GM13977 (cell line): Measurements from ENCODE around the gene KCNK7.

Experiments
- DNase-seq: peaks from one replicate; pipeline ENCODE4 v3.0.0; 2012; ENCODE audit warnings: low spot score
- in situ Hi-C: fragments of 300-500 bp; cut with MboI; formaldehyde crosslinking; loops from one replicate; pipeline ENCODE4 v1.12.0; 2022; ENCODE audit warnings: low sequenced_read_pairs, low pct_unique_long_range_greater_than_20kb, mixed read lengths, inconsistent platforms; ENCODE audit not compliant: unreplicated experiment
- TF ChIP-seq, protein P1 (sequence below): IDR thresholded peaks from 2 replicates; pipeline ENCODE4 v1.5.1; 2012; ENCODE audit warnings: mild to moderate bottlenecking, control low read depth; ENCODE audit not compliant: insufficient read depth; ENCODE audit errors: extremely low read depth, missing control alignments

KCNK7 gene

DNA sequence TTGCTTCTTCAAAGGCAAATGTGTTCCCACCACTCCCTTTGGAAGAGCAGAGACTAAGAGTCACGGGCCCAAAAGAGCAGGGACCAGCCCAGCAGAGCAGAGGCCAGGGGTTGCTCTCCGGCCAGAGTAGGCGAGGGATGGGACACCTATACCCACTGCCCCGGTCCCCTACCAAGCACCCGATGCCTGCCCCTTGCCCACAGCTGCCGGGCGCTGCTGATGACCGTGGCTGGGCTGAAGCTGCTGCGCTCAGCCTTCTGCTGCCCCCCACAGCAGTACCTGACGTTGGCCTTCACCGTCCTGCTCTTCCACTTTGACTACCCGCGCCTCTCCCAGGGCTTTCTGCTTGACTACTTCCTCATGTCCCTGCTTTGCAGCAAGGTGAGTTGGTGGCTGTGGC lies 31.6 kb upstream of the KCNK7 start:
- DNase-seq: no peak
- TF ChIP-seq, protein P1, sequence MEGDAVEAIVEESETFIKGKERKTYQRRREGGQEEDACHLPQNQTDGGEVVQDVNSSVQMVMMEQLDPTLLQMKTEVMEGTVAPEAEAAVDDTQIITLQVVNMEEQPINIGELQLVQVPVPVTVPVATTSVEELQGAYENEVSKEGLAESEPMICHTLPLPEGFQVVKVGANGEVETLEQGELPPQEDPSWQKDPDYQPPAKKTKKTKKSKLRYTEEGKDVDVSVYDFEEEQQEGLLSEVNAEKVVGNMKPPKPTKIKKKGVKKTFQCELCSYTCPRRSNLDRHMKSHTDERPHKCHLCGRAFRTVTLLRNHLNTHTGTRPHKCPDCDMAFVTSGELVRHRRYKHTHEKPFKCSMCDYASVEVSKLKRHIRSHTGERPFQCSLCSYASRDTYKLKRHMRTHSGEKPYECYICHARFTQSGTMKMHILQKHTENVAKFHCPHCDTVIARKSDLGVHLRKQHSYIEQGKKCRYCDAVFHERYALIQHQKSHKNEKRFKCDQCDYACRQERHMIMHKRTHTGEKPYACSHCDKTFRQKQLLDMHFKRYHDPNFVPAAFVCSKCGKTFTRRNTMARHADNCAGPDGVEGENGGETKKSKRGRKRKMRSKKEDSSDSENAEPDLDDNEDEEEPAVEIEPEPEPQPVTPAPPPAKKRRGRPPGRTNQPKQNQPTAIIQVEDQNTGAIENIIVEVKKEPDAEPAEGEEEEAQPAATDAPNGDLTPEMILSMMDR: no peak
- in situ Hi-C loops: no loop called here

DNA sequence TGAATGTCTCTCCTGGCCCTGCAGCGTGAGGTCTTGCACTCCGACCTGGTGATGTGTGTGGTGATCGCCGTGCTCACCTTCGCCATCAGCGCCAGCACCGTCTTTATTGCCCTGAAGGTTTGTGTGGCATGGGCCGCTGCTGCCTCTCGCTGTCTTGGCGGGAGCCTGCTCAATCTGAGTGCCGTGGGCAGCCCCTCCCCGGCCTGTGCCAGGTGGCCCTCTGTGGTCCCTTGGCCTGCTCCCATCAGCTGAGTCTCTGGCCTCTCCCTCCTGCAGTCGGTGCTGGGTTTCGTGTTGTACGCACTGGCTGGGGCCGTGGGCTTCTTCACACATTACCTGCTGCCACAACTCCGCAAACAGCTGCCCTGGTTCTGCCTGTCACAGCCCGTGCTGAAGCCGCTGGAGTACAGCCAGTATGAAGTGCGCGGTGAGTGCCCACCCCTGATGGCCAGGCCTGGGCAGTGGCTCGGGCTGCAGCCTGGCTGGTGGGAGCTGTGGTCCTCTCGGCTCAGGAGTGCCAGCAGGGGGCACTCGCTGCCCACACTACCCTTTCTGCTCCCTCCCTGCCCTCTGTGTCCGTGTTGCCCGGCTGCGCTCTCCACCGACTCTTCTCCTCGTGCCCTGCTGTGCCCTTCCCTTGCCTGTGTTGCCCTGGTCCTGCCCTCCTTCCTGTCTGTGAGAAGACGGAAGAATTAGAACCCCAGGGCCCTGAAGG lies 30.2 kb upstream of the KCNK7 start:
- in situ Hi-C loops: no loop called here
- TF ChIP-seq, protein P1: peak; percentile 72
- DNase-seq: peak; percentile 73

DNA sequence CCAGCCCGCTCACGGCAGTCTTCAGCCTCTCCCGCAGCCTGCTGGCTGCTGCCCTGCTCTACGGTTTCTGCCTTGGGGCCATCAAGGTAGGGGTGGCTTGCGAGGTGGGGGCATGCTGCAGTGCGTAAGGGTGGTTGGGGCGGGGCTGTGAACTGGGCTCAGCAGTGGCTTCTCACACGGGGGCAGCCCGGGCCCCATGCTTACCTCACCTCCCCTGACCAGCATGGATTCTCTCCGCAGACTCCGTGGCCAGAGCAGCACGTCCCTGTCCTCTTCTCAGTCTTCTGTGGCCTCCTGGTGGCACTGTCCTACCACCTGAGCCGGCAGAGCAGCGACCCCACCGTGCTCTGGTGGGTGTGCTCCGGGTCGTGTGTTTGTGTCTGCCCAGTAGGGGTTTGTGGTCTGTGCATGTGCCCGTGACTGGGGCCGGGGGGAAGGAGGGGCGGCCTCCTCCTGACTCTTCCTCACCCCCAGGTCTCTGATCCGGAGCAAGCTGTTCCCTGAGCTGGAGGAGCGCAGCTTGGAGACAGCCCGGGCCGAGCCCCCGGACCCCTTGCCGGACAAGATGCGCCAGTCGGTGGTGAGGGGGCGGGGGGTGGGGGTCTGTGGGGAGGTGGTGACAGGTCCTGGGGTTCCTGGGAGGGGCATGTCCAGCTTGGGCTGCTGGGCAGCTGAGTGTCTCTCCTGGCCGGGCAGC lies 29.5 kb upstream of the KCNK7 start:
- TF ChIP-seq, protein P1: no peak
- DNase-seq: no peak
- in situ Hi-C loops: no loop called here

DNA sequence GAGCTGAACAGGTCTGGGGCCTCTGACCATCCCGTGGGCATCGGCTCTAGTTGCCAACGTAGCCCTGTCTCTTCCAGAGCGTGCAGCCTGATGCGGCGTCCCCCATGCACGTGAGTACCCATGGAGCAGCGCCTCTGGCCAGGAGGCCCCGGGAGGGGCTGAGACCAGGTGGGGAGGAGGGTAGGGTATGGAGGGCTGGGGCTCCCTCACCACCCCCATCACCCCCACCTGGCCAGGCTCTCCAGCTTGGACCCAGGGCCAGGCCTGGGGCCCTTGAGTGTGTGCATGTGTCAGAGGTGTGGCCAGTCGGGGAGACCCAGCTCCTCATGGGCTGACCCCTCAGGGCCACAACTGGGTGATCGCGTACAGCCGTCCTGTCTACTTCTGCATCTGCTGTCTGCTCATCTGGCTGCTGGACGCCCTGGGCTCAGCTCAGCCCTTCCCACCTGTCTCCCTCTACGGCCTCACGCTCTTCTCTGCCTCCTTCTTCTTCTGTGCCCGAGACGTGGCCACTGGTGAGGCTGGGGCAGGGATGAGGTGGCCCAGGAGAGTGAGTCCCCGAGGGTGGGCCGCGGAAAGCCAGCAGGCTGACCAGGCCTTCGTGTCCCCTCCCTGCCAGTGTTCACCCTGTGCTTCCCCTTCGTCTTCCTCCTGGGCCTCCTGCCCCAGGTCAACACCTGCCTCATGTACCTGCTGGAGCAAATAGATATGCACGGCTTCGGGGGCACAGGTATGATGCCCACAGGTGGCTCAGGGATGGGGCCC lies 28.4 kb upstream of the KCNK7 start:
- in situ Hi-C loops: no loop called here
- no peak for DNase-seq
- TF ChIP-seq, protein P1: no peak

DNA sequence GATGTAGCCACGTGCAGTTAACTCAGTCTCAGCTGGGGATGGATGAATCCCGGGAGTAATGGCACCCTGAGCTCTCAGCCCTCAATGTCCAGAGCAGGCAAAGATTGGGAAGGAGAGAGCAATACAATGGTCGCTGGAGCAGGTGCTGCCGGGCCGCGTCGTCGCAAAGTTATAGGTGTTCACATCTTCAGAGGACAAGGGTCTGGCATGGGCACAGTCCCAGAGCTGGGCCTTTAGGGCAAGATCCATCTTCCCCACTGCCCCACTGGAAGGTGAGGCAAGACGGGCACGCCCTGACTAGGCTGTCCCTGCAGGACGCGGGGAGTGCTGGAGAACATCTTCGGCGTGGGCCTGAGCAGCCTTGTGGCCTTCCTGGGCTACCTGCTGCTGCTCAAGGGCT lies 27.6 kb upstream of the KCNK7 start:
- no peak for DNase-seq
- TF ChIP-seq, protein P1: no peak
- in situ Hi-C loops: no loop called here

DNA sequence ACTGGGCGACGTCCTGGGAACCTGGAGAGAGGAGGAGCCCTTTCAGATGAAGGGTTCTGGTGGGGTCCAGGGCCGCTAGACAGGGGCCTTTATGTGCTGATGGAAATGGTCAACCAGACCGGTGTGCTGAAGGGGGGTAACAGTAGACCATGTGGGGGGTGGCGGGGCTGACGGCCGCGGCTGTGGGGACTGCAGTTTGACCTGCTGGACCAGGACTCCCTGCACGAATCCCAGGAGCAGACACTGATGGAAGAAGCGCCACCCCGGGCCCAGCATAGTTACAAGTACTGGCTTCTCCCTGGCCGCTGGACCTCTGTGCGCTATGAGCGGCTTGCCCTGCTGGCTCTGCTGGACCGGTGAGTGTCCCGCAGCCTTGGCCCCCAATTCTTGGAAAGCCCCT lies 26.4 kb upstream of the KCNK7 start:
- DNase-seq: no peak
- in situ Hi-C loops: no loop called here
- TF ChIP-seq, protein P1: no peak
